ENCODE results near the gene NOL6.
A peak's percentile ranks its signal among the peaks of the same experiment; 100 is the strongest.
"Not testable (repeated sequence)": the region's sequence is repeated elsewhere in the genome, so short reads cannot be mapped to it uniquely, and the experiment has no call there.

NOL6 gene

GRCh38 chr9:33473643-33474352 is at the start of gene NOL6:
Gene NOL6 (minus strand): TSS chr9:33473924. CDS start chr9:33473842, 82 bp downstream.
- DNase-seq = peak; percentile 99

DNA sequence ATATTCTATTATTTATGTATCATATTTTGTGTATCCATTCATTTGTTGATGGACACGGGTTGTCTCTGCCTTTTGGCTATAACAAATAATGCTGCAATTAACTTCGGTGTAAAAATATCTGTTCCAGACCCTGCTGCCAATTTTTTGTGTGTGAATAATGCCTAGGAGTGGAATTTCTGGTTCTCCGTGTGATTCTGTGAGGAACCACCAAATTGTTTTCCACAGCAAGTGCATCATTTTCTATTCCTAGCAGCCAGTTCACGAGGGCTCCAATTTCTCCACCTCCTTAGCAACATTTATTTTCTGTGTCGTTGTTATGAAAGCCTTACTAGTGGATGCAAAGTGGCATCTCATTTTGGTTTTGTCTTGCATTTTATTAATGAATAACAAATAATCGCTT is 48.1 kb upstream of the NOL6 start:
- DNase-seq = not testable (repeated sequence)

DNA sequence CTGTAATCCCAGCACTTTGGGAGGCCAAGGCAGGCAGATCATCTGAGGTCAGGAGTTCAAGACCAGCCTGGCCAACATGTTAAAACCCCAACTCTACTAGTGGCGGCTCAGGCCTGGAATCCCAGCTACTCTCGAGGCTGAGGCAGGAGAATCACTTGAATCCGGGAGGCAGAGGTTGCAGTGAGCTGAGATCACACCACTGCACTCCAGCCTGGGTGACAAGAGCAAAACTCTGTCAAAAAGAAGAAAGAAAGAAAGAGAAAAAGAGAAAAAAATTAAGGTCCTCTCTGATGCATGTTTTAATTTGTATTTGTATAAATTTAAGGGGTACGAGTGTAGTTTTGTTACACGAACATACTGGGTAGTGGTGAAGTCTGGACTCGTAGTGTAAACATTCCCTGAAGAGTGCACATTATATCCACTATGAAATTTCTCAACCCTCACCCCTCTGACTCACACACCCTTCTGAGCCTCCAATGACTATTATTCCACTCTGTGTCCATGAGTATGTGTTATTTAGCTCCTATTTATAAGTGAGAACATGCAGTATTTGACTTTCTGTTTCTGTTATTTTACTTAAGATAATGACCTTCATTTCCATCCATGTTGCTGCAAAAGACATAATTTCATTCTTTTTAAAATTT is 44.3 kb upstream of the NOL6 start:
- not testable (repeated sequence) for DNase-seq

DNA sequence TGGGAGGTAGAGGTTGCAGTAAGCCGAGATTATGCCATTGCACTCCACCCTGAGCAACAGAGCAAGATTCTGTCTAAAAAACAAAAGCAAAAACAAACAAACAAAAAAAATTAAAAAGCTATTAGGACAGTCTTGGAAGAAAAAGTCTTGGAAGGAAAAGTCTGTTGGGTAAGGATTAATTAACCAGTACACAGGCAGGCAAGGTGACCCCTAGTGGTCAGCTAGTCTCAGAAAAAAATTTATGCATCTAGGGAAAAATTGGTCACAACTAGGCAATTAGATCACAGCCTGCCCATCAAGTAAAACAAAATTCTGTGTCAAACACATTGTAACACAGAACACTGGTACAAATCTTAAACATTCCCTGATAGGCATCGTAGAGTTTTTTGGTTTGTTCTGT is 43.6 kb upstream of the NOL6 start:
- peak; percentile 28 to 45 for DNase-seq

- DNase-seq = not testable (repeated sequence)
Observed at GRCh38 chr9:33516397-33516796, 42.7 kb upstream of the NOL6 start.

DNA sequence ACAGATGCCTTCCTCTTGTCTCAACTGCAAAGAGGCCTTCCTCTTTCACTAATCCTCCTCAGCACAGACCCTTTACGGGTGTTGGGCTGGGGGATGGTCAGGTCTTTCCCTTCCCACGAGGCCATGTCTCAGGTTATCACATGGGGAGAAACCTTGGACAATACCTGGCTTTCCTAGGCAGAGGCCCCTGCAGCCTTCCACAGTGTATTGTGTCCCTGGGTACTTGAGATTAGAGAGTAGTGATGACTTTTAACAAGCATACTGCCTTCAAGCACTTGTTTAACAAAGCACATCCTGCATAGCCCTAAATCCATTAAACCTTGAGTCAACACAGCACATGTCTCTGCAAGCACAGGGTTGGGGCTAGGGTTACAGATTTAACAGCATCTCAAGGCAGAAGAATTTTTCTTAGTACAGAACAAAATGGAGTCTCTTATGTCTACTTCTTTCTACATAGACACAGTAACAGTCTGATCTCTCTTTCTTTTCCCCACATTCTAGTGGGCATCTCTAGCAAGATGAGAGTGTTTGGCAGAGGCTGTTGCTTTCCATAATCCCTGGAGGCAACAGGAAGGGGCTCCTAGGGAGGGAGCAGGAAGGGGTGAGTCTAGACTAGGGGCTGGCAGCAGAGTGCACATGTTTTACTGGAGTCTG is 41.7 kb upstream of the NOL6 start:
- not testable (repeated sequence) for DNase-seq

GRCh38 chr9:33512535-33512934 is 38.8 kb upstream of the NOL6 start:
- DNase-seq = not testable (repeated sequence)

DNA sequence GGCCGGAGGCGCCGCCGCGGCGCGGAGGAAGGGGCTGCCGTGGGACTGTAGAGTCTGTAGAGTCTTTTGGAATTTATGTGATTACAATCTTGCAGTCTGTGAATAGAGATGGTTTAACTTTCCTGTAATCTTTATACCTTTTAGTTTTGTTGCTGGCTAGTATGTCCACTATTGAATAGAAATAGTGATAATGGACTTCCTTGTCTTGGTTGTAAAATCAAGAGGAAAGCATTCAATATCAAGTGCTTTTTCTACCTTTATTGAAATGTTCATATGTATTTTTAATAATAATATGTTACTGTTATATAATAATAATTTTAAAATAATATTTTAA is 37.4 kb upstream of the NOL6 start:
- DNase-seq = not testable (repeated sequence)

GRCh38 chr9:33510262-33511183 is 36.8 kb upstream of the NOL6 start:
- no peak for DNase-seq

GRCh38 chr9:33506626-33507370 is 33.1 kb upstream of the NOL6 start:
- DNase-seq = no peak

- DNase-seq = peak; percentile 36 to 68
Observed at GRCh38 chr9:33498387-33498786, 24.7 kb upstream of the NOL6 start.

- DNase-seq = not testable (repeated sequence)
Observed at GRCh38 chr9:33493819-33494218, 20.1 kb upstream of the NOL6 start.

GRCh38 chr9:33489066-33489465 is 15.3 kb upstream of the NOL6 start:
- no peak for DNase-seq

DNA sequence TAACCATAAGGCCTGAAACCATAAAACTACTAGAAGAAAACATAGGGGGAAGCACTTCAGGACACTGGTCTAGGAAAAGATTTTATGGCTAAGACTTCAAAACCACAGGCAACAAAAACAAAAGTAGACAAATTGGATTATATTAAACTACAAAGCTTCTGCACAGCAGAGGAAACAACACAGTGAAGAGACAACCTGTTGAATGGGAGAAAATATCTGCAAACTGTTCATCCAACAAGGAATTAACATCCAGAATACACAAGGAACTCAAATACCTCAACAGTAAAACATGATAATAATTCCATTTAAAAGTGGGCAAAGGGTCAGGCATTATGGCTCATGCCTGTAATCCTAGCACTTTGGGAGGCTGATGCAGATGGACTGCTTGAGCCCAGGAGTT is 11.6 kb upstream of the NOL6 start:
- DNase-seq = not testable (repeated sequence)

- no peak for DNase-seq
Observed at GRCh38 chr9:33480976-33481375, 7.3 kb upstream of the NOL6 start.

DNA sequence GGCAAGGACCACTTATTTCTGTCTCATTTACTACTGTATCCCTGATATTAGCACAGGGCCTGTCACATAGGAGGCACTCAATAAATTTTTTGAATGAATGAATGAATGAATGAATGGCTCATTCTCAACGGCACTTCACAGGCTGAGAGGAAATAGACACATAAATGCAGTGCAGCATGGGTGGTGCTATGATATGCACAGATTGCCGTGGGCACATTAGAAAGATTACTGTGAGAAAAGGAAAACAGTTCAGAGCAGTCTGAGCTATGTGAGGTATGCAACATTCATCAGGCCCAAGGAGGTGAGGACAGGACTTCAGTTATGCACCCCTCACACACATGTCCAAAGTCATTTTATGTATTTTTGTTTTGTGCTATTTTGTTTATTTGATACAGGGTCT is 6.4 kb upstream of the NOL6 start:
- no peak for DNase-seq

DNA sequence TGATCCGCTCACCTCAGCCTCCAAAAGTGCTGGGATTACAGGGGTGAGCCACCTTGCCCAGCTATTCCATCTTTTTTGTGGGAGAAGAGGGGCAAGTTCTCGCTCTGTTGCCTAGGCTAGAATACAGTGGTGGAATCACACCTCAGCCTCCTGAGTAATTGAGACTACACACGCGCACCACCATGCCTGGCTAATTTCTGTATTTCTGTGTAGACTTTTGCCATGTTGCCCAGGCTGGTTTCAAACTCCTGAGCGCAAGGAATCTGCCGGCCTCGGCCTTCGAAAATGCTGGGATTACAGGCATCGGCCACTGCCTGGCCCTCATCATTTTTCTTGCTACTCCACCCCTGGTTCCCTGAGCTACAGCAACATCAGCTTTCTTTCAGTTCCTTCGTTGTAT is 2.8 kb upstream of the NOL6 start:
- no peak for DNase-seq

DNA sequence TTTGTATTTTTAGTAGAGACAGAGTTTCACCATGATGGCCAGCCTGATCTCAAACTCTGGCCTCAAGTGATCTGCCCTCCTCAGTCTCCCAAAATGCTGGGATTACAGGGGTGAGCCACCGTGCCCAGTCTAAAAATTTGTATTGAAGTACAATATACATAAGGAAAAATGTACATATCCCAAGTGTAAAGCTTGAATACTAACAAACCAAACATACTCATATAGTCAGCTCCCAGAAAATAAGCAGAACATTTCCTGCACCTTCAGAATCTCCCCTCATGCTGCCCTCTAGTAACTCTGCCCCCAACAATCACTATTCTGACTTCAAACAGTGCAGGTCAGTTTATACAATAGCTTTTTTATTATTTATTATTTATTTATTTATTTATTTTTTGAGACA is 1.6 kb upstream of the NOL6 start:
- no peak for DNase-seq

DNA sequence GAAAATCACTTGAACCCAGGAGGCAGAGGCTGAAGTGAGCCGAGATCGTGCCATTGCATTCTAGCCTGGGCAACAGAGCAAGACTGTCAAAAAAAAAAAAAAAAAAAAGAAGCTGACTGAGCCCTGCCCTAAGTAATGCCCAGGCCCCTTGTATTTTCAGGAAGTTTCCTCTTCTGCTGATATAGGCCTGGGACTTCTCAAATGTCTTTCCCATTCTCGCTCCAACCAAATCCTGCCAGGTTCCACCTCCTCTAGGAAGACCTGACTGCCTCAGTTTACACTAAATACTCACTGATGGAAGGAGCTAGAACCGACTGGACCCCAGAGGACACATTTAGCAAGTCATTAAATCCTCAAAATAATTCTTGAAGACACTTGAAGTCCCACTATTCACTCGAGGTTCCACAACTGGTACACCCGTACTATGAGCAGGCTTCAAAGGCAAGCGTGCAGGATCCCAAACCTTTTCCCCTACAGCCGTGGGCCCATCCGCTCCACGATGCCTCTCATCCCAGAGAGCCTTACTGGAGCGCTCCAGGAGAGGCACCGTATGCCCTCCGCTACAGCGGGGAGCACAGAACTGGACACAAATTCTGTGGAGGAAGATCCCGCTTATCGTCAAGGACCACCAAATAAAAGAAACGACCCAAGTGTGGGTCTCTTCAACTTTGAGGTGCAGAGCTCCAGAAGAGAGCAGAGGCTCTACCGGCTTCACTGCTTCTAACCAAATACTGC is 676 bp downstream of the NOL6 start:
- peak in 1 of 2 experiments; percentile 7 for DNase-seq

- no peak for DNase-seq
Observed at GRCh38 chr9:33472171-33472880, 1.4 kb downstream of the NOL6 start.

GRCh38 chr9:33471361-33471760 is 2.4 kb downstream of the NOL6 start:
- no peak for DNase-seq
